Measurements from ENCODE around the gene BBS9. TPM values are rescaled to one million over a fixed set of nuclear protein-coding genes. Genes with fewer than 3 reads are reported as not detected.

Gene BBS9
- total and polyA plus RNA-seq, 7 donors: 2.4 to 36.6 (median 30.5) TPM

GRCh38 chr7:33547880-33548279 lies 418.5 kb downstream of the BBS9 start:
- intact Hi-C loops (cut with DNase I): no loop called here
- TF ChIP-seq EP300 (IDR thresholded peaks at IDR 0.05) (no peak), POLR2A (IDR thresholded peaks at IDR 0.05) (no peak), CTCF (IDR thresholded peaks at IDR 0.05) (no peak), POLR2AphosphoS5 (IDR thresholded peaks at IDR 0.05) (no peak)
- Histone ChIP-seq H3K27ac (no peak overlapping the region), H3K4me1 (peaks cover 0 to 18% (median 9%) of the 10 kb centered on the region in 4 donors), H3K9me3 (no peaks in the 10 kb centered on the region), H3K27me3 (no peaks in the 10 kb centered on the region), H3K36me3 (no peaks in the 10 kb centered on the region), H3K4me3 (no peak overlapping the region)
- no peak for DNase-seq

GRCh38 chr7:33550363-33550762 lies 421.0 kb downstream of the BBS9 start:
- Histone ChIP-seq H3K36me3 (no peaks in the 10 kb centered on the region), H3K9me3 (no peaks in the 10 kb centered on the region), H3K27ac (peak overlapping the region in 1 of 4 donors; percentile 43), H3K4me3 (no peak overlapping the region), H3K27me3 (no peaks in the 10 kb centered on the region), H3K4me1 (peaks cover 0 to 28% (median 21%) of the 10 kb centered on the region in 4 donors)
- peak; percentile 48 to 57 (median 50) for TF ChIP-seq POLR2AphosphoS5 (IDR thresholded peaks at IDR 0.05)
- TF ChIP-seq EP300 (IDR thresholded peaks at IDR 0.05): no peak
- no peak for TF ChIP-seq CTCF (IDR thresholded peaks at IDR 0.05)
- TF ChIP-seq POLR2A (IDR thresholded peaks at IDR 0.05): no peak
- intact Hi-C loops (cut with DNase I): no loop called here
- DNase-seq: no peak
- 93 to 97% methylated on average over 2 of the region's 2 CpGs for WGBS, 2 donors

GRCh38 chr7:33550979-33551378 lies 421.6 kb downstream of the BBS9 start:
- Histone ChIP-seq H3K27ac (peak overlapping the region in 1 of 4 donors; percentile 43), H3K9me3 (no peaks in the 10 kb centered on the region), H3K4me3 (no peak overlapping the region), H3K27me3 (no peaks in the 10 kb centered on the region), H3K36me3 (no peaks in the 10 kb centered on the region), H3K4me1 (peaks cover 0 to 32% (median 24%) of the 10 kb centered on the region in 4 donors)
- 81 to 83% methylated on average over 3 of the region's 3 CpGs for WGBS, 2 donors
- no peak for DNase-seq
- intact Hi-C loops (cut with DNase I): no loop called here
- TF ChIP-seq EP300 (IDR thresholded peaks at IDR 0.05): no peak
- TF ChIP-seq POLR2AphosphoS5 (IDR thresholded peaks at IDR 0.05): no peak
- no peak for TF ChIP-seq POLR2A (IDR thresholded peaks at IDR 0.05)
- no peak for TF ChIP-seq CTCF (IDR thresholded peaks at IDR 0.05)

- intact Hi-C loops (cut with DNase I): no loop called here
- WGBS, 2 donors: 87 to 97% methylated on average over 1 of the region's 1 CpG
- TF ChIP-seq CTCF (IDR thresholded peaks at IDR 0.05) (no peak), POLR2AphosphoS5 (IDR thresholded peaks at IDR 0.05) (no peak), POLR2A (IDR thresholded peaks at IDR 0.05) (no peak), EP300 (IDR thresholded peaks at IDR 0.05) (no peak)
- no peak for DNase-seq
- Histone ChIP-seq H3K9me3 (no peaks in the 10 kb centered on the region), H3K4me3 (no peak overlapping the region), H3K27ac (peak overlapping the region in 2 of 4 donors; percentile 20 to 52), H3K4me1 (peaks cover 0 to 40% (median 27%) of the 10 kb centered on the region in 4 donors), H3K27me3 (no peaks in the 10 kb centered on the region), H3K36me3 (no peaks in the 10 kb centered on the region)
Observed at GRCh38 chr7:33554046-33554445, 424.7 kb downstream of the BBS9 start.

GRCh38 chr7:33554576-33554975 lies 425.2 kb downstream of the BBS9 start:
- Histone ChIP-seq H3K4me1 (peaks cover 0 to 40% (median 27%) of the 10 kb centered on the region in 4 donors), H3K36me3 (no peaks in the 10 kb centered on the region), H3K27ac (peak overlapping the region in 2 of 4 donors; percentile 20 to 52), H3K27me3 (no peaks in the 10 kb centered on the region), H3K9me3 (no peaks in the 10 kb centered on the region), H3K4me3 (no peak overlapping the region)
- WGBS, 2 donors: 91% methylated on average over 4 of the region's 4 CpGs
- intact Hi-C loops (cut with DNase I): no loop called here
- no peak for DNase-seq
- TF ChIP-seq CTCF (IDR thresholded peaks at IDR 0.05) (no peak), EP300 (IDR thresholded peaks at IDR 0.05) (no peak), POLR2A (IDR thresholded peaks at IDR 0.05) (no peak), POLR2AphosphoS5 (IDR thresholded peaks at IDR 0.05) (no peak)
